Suprapubic skin (tissue), 4 donors: Measurements from ENCODE around the gene MINDY4. TPM values are rescaled to one million over a fixed set of nuclear protein-coding genes. Genes with fewer than 3 reads are reported as not detected.

Source experiments
- DNase-seq, 2 donors: peaks; one replicate each; pipeline ENCODE4 v3.0.0-alpha.2; 2019; ENCODE audit warnings: low spot score in 2 of 2
- H3K27ac ChIP-seq: fragments of 200-600 bp; sonication (generic); one replicate; pipeline ENCODE4 v1.5.1; 2019
- H3K27me3 ChIP-seq: fragments of 200-600 bp; sonication (generic); one replicate; pipeline ENCODE4 v1.5.1; 2019
- H3K36me3 ChIP-seq: fragments of 200-600 bp; sonication (generic); one replicate; pipeline ENCODE4 v1.5.1; 2019
- H3K4me1 ChIP-seq: fragments of 200-600 bp; sonication (generic); one replicate; pipeline ENCODE4 v1.5.1; 2019
- H3K4me3 ChIP-seq: fragments of 200-600 bp; sonication (generic); one replicate; pipeline ENCODE4 v1.5.1; 2019; ENCODE audit warnings: mild to moderate bottlenecking
- H3K9me3 ChIP-seq: fragments of 200-600 bp; sonication (generic); one replicate; pipeline ENCODE4 v1.5.1; 2019
- EP300 ChIP-seq: sonication (generic); formaldehyde crosslinking; IDR thresholded peaks from one replicate; pipeline ENCODE4 v1.6.1; 2017; ENCODE audit warnings: antibody characterized with exemption
- POLR2A ChIP-seq, 2 donors: fragments of 450-650 bp; IDR thresholded peaks; one replicate each; pipeline ENCODE4 v1.6.1; 2017; ENCODE audit warnings: antibody characterized with exemption in 2 of 2, mild to moderate bottlenecking in 2 of 2, moderate library complexity in 2 of 2
- POLR2AphosphoS5 ChIP-seq, 3 donors: sonication (generic); formaldehyde crosslinking; IDR thresholded peaks; one replicate each; pipeline ENCODE4 v1.6.1; 2017; ENCODE audit warnings: antibody characterized with exemption in 3 of 3
- WGBS: methylation state at CpG from one replicate; pipeline ENCODE4 v1.1.5; 2018; 5-methylcytosine and 5-hydroxymethylcytosine counted together
- total RNA-seq, 4 donors: library from RNA; depleted of rRNA; stranded (reverse); fragments of >200 nt; gene quantifications; one replicate each; pipeline ENCODE4 v1.1.0, GENCODE V29; 2016
- TF ChIP-seq, protein P1 (sequence below), 2 donors: fragments of 200-600 bp in 1 of 2; fragments of 450-650 bp in 1 of 2; sonication (generic) in 1 of 2; IDR thresholded peaks; one replicate each; pipeline ENCODE4 v1.5.1; 2016 to 2019; ENCODE audit warnings: antibody characterized with exemption in 2 of 2, mild to moderate bottlenecking in 1 of 2, moderate library complexity in 1 of 2

MINDY4 gene
- total RNA-seq, 4 donors from 2014 or later: 4.6 to 10.5 (median 6.1) TPM

DNA sequence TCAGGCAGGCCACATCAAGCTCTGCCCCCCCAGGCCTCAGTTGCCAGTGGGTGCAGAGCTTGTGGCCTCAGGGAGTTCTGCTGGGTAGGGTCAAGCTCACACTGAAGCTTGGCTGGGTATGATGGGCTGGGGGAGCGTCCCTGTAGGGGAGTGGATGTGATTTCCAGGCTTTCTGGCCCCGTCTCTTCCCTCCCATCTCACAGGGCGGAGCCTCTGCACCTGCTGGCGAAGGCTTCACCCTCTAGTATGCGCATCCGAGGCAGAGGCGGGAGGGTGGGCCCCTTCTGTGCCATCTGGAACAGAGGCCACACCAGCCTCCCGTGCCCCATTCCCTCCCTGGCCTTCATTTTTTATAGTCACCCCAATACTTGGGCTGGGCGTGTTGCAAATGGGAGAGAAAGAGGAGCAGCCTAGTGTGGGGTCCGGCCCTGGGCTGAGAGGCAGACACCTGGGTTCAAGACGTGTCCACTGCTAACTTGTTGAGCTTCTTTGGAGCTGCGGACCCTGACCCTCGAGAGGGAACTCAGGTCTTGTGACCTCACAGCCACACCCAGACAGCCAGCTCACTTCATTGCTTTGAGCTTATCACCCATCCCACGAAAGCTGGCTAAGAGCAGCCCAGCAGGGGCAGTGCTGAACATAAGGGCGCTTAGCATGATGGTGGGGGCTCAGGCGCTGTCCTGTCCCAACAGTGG lies 142.8 kb downstream of the MINDY4 start:
- peak overlapping the region; percentile 18 for H3K27ac ChIP-seq
- no peaks in the 10 kb centered on the region for H3K36me3 ChIP-seq
- 62% methylated on average over 10 of the region's 16 CpGs for WGBS
- no peak for DNase-seq
- H3K4me1 ChIP-seq: peaks cover 39% of the 10 kb centered on the region
- H3K9me3 ChIP-seq: no peaks in the 10 kb centered on the region
- H3K4me3 ChIP-seq: peak overlapping the region; percentile 36
- no peaks in the 10 kb centered on the region for H3K27me3 ChIP-seq
- no peak for TF ChIP-seq POLR2A (IDR thresholded peaks at IDR 0.05)
- TF ChIP-seq EP300: no peak
- no peak for TF ChIP-seq POLR2AphosphoS5 (IDR thresholded peaks at IDR 0.05)
- TF ChIP-seq, protein P1, sequence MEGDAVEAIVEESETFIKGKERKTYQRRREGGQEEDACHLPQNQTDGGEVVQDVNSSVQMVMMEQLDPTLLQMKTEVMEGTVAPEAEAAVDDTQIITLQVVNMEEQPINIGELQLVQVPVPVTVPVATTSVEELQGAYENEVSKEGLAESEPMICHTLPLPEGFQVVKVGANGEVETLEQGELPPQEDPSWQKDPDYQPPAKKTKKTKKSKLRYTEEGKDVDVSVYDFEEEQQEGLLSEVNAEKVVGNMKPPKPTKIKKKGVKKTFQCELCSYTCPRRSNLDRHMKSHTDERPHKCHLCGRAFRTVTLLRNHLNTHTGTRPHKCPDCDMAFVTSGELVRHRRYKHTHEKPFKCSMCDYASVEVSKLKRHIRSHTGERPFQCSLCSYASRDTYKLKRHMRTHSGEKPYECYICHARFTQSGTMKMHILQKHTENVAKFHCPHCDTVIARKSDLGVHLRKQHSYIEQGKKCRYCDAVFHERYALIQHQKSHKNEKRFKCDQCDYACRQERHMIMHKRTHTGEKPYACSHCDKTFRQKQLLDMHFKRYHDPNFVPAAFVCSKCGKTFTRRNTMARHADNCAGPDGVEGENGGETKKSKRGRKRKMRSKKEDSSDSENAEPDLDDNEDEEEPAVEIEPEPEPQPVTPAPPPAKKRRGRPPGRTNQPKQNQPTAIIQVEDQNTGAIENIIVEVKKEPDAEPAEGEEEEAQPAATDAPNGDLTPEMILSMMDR (IDR thresholded peaks at IDR 0.05): no peak

DNA sequence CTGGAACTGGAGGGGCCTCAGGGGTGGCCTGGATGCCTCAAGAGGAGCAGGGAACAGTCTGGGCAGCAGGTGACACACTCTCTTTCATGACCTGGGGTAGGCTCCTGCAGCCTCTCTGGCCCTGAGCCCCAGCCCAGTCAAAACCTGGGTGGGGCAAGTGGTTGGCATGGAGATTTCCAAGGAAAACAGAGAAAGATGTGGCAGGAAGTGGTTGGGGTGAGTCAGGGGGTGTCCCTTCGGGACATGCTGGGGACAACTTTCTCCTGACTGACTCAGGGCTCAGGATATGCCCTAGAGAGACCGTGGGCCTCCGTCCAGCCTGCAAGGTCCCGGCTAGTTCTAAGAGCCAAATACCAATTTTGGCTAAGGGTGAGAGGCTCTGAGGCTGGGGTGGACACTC lies 143.4 kb downstream of the MINDY4 start:
- Histone ChIP-seq H3K27ac (peak overlapping the region; percentile 64), H3K36me3 (no peaks in the 10 kb centered on the region), H3K4me1 (peaks cover 39% of the 10 kb centered on the region), H3K9me3 (no peaks in the 10 kb centered on the region), H3K27me3 (no peaks in the 10 kb centered on the region), H3K4me3 (peak overlapping the region; percentile 36)
- TF ChIP-seq EP300 (no peak), POLR2AphosphoS5 (IDR thresholded peaks at IDR 0.05) (peak in 1 of 3 donors; percentile 23)
- TF ChIP-seq, protein P1 (IDR thresholded peaks at IDR 0.05): no peak
- WGBS: 19% methylated on average over 4 of the region's 4 CpGs
- no peak for DNase-seq

DNA sequence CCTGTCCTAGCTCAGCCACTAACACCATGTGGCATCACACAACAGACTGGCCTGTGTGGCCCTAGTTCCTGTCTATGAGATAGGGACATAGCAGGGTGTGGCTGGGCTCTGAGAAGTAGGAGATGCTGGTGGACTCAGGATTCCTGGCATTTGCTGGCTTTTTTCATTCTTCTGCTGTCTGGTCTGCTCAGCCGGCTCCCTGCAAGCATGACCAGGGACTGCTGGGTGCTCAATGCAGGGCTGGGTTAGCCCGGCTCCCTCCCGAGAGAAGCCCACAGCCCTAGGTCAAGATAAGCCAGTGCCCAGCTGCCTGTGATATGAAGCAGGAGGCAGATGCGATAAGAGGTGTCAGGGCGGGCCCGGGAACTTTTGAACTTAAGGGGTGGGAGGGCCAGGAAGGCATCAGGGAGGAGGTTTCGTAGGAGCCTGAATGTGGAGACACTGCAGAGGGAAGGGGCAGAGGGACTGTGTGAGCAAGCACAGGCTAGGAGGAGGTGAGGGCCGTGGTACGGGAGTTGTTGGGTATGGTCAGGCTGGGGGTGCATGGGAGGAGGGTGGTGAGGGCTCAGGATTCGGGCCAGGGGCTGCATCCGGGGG lies 143.9 kb downstream of the MINDY4 start:
- Histone ChIP-seq H3K27me3 (no peaks in the 10 kb centered on the region), H3K36me3 (no peaks in the 10 kb centered on the region), H3K4me1 (peaks cover 37% of the 10 kb centered on the region), H3K27ac (peak overlapping the region; percentile 64), H3K4me3 (peak overlapping the region; percentile 36), H3K9me3 (no peaks in the 10 kb centered on the region)
- no peak for DNase-seq
- 61% methylated on average over 11 of the region's 11 CpGs for WGBS
- TF ChIP-seq POLR2AphosphoS5 (IDR thresholded peaks at IDR 0.05): no peak
- no peak for TF ChIP-seq POLR2A (IDR thresholded peaks at IDR 0.05)
- TF ChIP-seq, protein P1 (IDR thresholded peaks at IDR 0.05): no peak
- TF ChIP-seq EP300: no peak

DNA sequence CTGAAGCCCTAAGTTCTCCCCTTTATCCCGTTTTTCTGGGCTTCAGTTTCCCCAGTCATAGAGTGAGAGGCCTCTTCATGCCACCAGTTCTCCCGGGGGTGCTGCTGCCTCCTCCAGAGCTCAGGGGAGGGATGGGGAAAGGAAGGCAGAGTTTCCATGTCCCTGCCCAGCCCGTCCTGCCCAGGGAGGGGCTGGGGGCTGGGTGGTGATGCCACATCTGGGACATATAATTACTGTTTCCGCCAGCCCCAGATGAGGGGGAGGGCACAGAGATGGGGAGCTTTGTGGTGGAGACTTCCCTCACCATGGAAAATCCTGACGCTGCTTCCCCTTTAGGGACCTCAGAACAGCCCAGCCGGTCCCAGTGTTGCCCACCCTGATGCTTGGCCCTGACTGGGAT lies 144.5 kb downstream of the MINDY4 start:
- Histone ChIP-seq H3K9me3 (no peaks in the 10 kb centered on the region), H3K27ac (peak overlapping the region; percentile 64), H3K27me3 (no peaks in the 10 kb centered on the region), H3K36me3 (no peaks in the 10 kb centered on the region), H3K4me3 (peak overlapping the region; percentile 36), H3K4me1 (peaks cover 37% of the 10 kb centered on the region)
- WGBS: 56% methylated on average over 6 of the region's 6 CpGs
- no peak for DNase-seq
- TF ChIP-seq EP300: no peak
- TF ChIP-seq, protein P1 (IDR thresholded peaks at IDR 0.05): no peak
- TF ChIP-seq POLR2A (IDR thresholded peaks at IDR 0.05): no peak
- no peak for TF ChIP-seq POLR2AphosphoS5 (IDR thresholded peaks at IDR 0.05)

DNA sequence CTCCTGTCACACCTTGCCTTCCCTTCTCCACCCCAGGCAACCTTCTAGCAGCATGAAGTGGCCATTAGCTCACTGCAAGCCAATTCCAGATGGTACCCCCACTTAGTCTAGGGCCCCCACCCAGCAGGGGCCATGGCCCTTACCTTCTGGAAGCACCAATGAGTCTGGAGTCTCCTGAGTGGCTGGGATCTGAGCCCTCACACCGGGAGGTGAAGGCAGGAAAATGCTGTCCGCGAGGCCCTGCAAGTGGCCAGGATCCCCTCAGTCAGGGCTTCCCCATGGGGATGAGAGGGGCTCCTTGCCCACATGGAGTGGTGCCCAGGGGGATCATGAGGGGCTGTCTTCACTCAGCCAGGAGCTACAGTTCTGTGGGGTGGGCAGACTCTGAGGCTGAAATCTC lies 145.0 kb downstream of the MINDY4 start:
- H3K27me3 ChIP-seq: no peaks in the 10 kb centered on the region
- H3K4me1 ChIP-seq: peaks cover 34% of the 10 kb centered on the region
- no peaks in the 10 kb centered on the region for H3K36me3 ChIP-seq
- H3K9me3 ChIP-seq: no peaks in the 10 kb centered on the region
- DNase-seq: no peak
- WGBS: no CpG with 5 or more reads among the region's 3 CpGs
- H3K27ac ChIP-seq: peak overlapping the region; percentile 34
- no peak for TF ChIP-seq POLR2AphosphoS5 (IDR thresholded peaks at IDR 0.05)
- no peak for TF ChIP-seq EP300
- TF ChIP-seq, protein P1 (IDR thresholded peaks at IDR 0.05): no peak
- no peak for TF ChIP-seq POLR2A (IDR thresholded peaks at IDR 0.05)
- peak overlapping the region; percentile 36 for H3K4me3 ChIP-seq
